GM12892 (cell line): ENCODE measurements around the gene DHRS1.

Experiments used
- POLR2A ChIP-seq: IDR thresholded peaks from 2 replicates; pipeline ENCODE4 v1.6.1; 2011; ENCODE audit warnings: low read depth, low read length, control low read depth
- POLR2AphosphoS5 ChIP-seq: IDR thresholded peaks from 2 replicates; pipeline ENCODE4 v1.6.1; 2011; ENCODE audit warnings: low read depth, low read length, control low read depth

GRCh38 chr14:24280797-24281460 lies 18.7 kb downstream of the DHRS1 start:
- TF ChIP-seq POLR2A (no peak), POLR2AphosphoS5 (no peak)
